ENCODE data around the gene CDC7.

Gene CDC7

DNA sequence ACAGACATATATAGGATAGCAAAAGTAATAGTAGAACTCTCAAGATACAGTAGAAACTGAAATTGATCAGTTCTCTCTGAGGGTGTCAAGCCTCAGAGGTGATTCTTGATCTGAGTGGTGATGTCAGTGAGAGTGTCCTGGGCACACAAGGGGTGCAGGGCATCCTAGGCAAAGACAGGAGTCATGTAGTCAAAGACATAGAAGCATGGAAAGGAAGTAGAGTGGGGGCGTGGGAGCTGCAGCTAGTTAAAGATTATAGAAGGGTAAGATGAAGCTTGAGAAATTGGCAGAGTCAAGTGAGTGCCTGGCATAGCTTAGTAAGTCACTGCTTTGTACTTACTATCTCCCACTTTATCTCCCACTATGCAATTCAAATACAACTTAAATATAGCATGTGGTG, 22.8 kb downstream of the CDC7 start:
- H3K27ac ChIP-seq = no peak overlapping the region
- TF ChIP-seq ZFX (IDR thresholded peaks at IDR 0.05) = no peak
- TF ChIP-seq, protein P1, sequence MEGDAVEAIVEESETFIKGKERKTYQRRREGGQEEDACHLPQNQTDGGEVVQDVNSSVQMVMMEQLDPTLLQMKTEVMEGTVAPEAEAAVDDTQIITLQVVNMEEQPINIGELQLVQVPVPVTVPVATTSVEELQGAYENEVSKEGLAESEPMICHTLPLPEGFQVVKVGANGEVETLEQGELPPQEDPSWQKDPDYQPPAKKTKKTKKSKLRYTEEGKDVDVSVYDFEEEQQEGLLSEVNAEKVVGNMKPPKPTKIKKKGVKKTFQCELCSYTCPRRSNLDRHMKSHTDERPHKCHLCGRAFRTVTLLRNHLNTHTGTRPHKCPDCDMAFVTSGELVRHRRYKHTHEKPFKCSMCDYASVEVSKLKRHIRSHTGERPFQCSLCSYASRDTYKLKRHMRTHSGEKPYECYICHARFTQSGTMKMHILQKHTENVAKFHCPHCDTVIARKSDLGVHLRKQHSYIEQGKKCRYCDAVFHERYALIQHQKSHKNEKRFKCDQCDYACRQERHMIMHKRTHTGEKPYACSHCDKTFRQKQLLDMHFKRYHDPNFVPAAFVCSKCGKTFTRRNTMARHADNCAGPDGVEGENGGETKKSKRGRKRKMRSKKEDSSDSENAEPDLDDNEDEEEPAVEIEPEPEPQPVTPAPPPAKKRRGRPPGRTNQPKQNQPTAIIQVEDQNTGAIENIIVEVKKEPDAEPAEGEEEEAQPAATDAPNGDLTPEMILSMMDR (conservative IDR thresholded peaks at IDR 0.05) = no peak

DNA sequence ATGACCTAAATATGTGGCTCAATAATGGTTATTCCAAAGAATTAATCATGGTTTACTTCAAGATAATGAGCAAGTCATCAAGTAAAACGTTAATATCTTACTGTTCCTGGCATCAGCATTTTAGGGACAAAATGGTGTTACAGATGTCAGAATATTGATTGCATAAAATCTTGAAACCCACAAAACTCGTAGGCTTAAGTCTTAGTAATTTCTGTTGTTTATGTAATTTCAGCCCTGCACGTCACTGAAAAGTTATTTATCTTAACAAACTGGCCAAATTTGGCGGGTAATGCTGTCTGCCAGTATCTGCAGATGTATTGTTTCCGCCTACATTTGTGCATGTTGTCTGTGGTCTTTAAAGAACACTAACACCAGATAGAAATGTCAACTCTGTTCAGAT, 25.8 kb downstream of the CDC7 start:
- no peak overlapping the region for H3K27ac ChIP-seq
- TF ChIP-seq, protein P1 (conservative IDR thresholded peaks at IDR 0.05) = no peak
- no peak for TF ChIP-seq ZFX (IDR thresholded peaks at IDR 0.05)

DNA sequence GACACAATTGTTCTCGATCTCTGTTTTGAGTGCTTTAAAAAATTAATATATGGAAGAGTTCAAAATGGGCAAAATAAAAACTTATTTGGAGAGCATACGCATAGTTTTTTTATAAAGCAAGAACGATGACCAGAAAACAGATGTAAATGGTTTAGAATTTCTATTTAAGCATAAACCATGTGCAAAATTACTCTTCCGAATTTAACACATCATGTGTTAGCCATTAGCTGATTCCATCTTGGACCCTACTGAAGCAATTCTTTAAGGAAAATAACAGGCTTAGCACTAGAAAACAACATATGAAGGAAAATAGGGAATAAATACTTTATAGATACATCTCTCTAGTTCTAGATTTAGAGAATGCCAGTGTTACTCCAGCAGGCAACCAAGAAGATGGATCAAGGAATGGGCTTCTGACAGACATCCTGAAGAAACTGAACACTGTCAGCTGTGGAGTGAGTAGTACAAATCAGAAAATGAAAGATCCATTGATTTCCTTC, 26.7 kb downstream of the CDC7 start:
- TF ChIP-seq, protein P1 (conservative IDR thresholded peaks at IDR 0.05) = no peak
- no peak for TF ChIP-seq ZFX (IDR thresholded peaks at IDR 0.05)
- H3K27ac ChIP-seq = no peak overlapping the region

DNA sequence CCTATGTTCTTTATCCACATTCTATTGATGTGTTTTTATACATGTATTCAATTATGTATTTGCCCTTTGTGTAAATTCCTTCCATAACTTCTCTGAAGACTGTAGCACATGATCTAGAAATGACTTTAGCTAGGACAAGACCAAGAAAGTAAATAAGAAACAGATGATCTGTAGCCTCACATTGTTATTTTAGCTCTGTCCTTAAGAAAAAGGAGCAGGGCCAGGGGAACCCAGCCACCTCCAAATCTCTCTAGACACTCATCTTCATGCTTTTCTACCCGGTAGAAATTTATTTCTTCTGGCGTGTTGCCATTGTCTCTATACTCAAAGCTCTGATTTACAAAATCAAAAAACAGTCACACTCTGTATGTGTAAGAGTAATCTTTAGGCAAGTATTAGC, 27.1 kb downstream of the CDC7 start:
- no peak for TF ChIP-seq ZFX (IDR thresholded peaks at IDR 0.05)
- TF ChIP-seq, protein P1 (conservative IDR thresholded peaks at IDR 0.05) = no peak
- no peak overlapping the region for H3K27ac ChIP-seq

DNA sequence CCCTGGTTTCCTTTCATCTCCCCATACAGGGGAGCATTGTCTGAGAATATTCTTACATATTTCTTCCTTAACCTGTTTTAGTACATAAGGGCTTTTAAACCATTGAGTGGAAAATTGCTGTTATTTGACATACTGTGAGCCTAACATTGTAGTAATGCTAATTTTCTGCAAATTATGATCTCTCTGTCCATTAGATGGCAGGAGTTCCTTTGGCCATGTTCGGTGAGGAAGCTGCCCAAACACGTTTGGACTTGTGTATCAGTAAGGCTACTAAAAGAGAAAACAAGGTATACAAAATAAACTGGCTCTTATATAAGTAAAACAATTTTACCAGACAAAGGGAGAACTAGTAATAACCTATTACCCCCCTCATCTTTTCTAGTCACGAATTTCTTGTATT, 29.2 kb downstream of the CDC7 start:
- no peak overlapping the region for H3K27ac ChIP-seq
- TF ChIP-seq ZFX (IDR thresholded peaks at IDR 0.05) = no peak
- TF ChIP-seq, protein P1 (conservative IDR thresholded peaks at IDR 0.05) = peak; percentile 71

DNA sequence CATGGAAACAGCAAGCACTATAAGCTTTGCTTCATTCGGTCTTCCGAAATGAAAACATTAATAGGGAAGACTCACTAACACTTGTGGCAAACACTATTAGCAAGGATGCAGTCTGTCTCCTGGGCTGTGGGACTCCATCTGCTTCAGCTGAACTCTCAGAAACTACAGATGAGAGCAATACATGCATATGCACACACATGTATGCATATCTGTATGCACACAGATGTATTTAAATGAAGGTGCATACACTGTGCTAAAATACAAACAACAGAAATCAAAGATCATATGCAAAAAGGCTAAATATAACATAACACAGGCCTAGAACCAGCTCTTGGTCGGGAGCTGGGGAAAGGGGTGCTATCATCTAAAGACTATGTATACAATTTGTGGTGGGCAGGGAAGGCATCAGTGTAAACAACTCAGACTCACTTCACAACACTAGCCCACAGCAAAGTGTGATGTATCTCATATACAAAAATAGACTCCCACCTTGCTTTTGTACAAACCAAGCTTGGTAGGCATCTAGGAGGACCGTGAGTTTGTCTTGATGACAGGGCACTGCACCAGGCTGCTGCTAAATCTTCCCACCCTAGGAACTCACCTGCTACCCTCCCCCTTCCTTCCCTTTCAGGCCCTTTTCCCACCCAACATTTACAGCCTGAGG, 32.8 kb downstream of the CDC7 start:
- TF ChIP-seq, protein P1 (conservative IDR thresholded peaks at IDR 0.05) = no peak
- TF ChIP-seq ZFX (IDR thresholded peaks at IDR 0.05) = no peak

DNA sequence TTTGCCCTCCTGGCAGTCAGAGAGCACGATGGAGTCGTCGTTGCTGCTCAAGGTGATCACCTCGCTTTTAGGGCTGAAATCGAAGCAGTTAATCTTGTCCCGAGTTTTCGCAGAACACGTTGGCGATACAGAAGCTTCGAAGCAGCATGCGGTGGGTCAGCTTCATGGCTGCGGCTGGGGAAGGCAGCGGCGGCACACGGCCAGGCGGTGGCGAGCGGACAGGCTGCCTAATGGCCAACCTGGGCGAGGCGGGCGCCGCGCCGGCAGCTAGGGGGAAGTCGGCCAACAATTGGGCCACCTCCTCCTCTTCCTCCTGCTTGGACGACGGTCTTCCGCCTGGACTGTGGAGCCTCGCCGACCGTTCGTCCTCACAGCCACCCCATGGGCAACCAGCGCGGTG, 34.8 kb downstream of the CDC7 start:
- TF ChIP-seq, protein P1 (conservative IDR thresholded peaks at IDR 0.05) = no peak
- TF ChIP-seq ZFX (IDR thresholded peaks at IDR 0.05) = no peak
- H3K27ac ChIP-seq = no peak overlapping the region

More for the DNA sequence above, 32.8 kb downstream of the CDC7 start:
- H3K27ac ChIP-seq = no peak overlapping the region
